ENCODE results near the gene DHRSX.
"Not testable (repeated sequence)": the region's sequence is repeated elsewhere in the genome, so short reads cannot be mapped to it uniquely, and the experiment has no call there.

DHRSX gene

GRCh38 chrX:2286731-2287130, 214.0 kb downstream of the DHRSX start:
- Histone ChIP-seq H3K4me1 (ENCODE audit: insufficient read depth, insufficient read length) (no peaks in the 10 kb centered on the region), H3K9me3 (ENCODE audit: insufficient read depth, low read length) (peaks cover 21% of the 10 kb centered on the region), H3K27me3 (ENCODE audit: insufficient read depth, insufficient read length) (peaks cover 13% of the 10 kb centered on the region), H3K9ac (ENCODE audit: insufficient read length, low read depth) (no peak overlapping the region), H3K36me3 (ENCODE audit: insufficient read depth, insufficient read length, low read length) (no peaks in the 10 kb centered on the region), H3K4me3 (ENCODE audit: insufficient read length, low read depth) (no peak overlapping the region)
- TF ChIP-seq YY1 (IDR thresholded peaks at IDR 0.05; ENCODE audit: insufficient read depth, insufficient read length) (no peak), ZNF274 (IDR thresholded peaks at IDR 0.05; ENCODE audit: low read depth, low read length) (no peak), SUZ12 (IDR thresholded peaks at IDR 0.05; ENCODE audit: extremely low read depth, insufficient read depth, insufficient read length) (no peak)
- no peak for DNase-seq (ENCODE audit: low read depth, low spot score)

DNA sequence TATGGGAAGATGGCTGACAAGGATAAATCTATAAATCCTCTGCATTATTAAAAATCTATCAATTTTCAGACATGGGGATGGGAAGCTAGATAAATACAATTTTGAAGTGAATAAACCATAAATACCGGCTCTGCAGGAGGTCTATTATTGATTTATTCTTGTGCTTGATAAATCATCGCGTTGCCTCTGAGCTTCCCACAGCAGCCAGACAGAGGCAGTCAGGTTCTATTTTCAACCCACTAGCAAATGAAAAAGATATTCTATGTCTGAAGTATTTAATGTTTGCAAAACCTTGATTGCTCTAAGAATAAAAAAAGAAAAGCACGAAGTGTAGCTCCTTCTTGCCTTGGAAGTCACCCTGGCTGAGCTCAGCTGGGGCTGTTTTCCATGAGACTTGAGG, 216.2 kb downstream of the DHRSX start:
- Histone ChIP-seq H3K36me3 (ENCODE audit: insufficient read depth, insufficient read length, low read length) (no peaks in the 10 kb centered on the region), H3K4me1 (ENCODE audit: insufficient read depth, insufficient read length) (no peaks in the 10 kb centered on the region), H3K4me3 (ENCODE audit: insufficient read length, low read depth) (no peak overlapping the region), H3K27me3 (ENCODE audit: insufficient read depth, insufficient read length) (peaks cover 13% of the 10 kb centered on the region), H3K9ac (ENCODE audit: insufficient read length, low read depth) (no peak overlapping the region), H3K9me3 (ENCODE audit: insufficient read depth, low read length) (peaks cover 21% of the 10 kb centered on the region)
- TF ChIP-seq SUZ12 (IDR thresholded peaks at IDR 0.05; ENCODE audit: extremely low read depth, insufficient read depth, insufficient read length) = no peak
- TF ChIP-seq YY1 (IDR thresholded peaks at IDR 0.05; ENCODE audit: insufficient read depth, insufficient read length) = no peak
- TF ChIP-seq ZNF274 (IDR thresholded peaks at IDR 0.05; ENCODE audit: low read depth, low read length) = no peak
- no peak for DNase-seq (ENCODE audit: low read depth, low spot score)

GRCh38 chrX:2284133-2284532, 216.6 kb downstream of the DHRSX start:
- H3K9me3 ChIP-seq (ENCODE audit: insufficient read depth, low read length) = peaks cover 21% of the 10 kb centered on the region
- no peak for DNase-seq (ENCODE audit: low read depth, low spot score)
- TF ChIP-seq ZNF274 (IDR thresholded peaks at IDR 0.05; ENCODE audit: low read depth, low read length) (no peak), SUZ12 (IDR thresholded peaks at IDR 0.05; ENCODE audit: extremely low read depth, insufficient read depth, insufficient read length) (no peak), YY1 (IDR thresholded peaks at IDR 0.05; ENCODE audit: insufficient read depth, insufficient read length) (no peak)
- H3K27me3 ChIP-seq (ENCODE audit: insufficient read depth, insufficient read length) = peaks cover 13% of the 10 kb centered on the region
- no peak overlapping the region for H3K9ac ChIP-seq (ENCODE audit: insufficient read length, low read depth)
- no peaks in the 10 kb centered on the region for H3K4me1 ChIP-seq (ENCODE audit: insufficient read depth, insufficient read length)
- no peaks in the 10 kb centered on the region for H3K36me3 ChIP-seq (ENCODE audit: insufficient read depth, insufficient read length, low read length)
- H3K4me3 ChIP-seq (ENCODE audit: insufficient read length, low read depth) = no peak overlapping the region

- Histone ChIP-seq H3K9me3 (ENCODE audit: insufficient read depth, low read length) (peaks cover 21% of the 10 kb centered on the region), H3K4me1 (ENCODE audit: insufficient read depth, insufficient read length) (no peaks in the 10 kb centered on the region), H3K27me3 (ENCODE audit: insufficient read depth, insufficient read length) (peaks cover 13% of the 10 kb centered on the region), H3K9ac (ENCODE audit: insufficient read length, low read depth) (no peak overlapping the region), H3K4me3 (ENCODE audit: insufficient read length, low read depth) (no peak overlapping the region), H3K36me3 (ENCODE audit: insufficient read depth, insufficient read length, low read length) (no peaks in the 10 kb centered on the region)
- no peak for DNase-seq (ENCODE audit: low read depth, low spot score)
- TF ChIP-seq YY1 (IDR thresholded peaks at IDR 0.05; ENCODE audit: insufficient read depth, insufficient read length) (no peak), SUZ12 (IDR thresholded peaks at IDR 0.05; ENCODE audit: extremely low read depth, insufficient read depth, insufficient read length) (no peak), ZNF274 (IDR thresholded peaks at IDR 0.05; ENCODE audit: low read depth, low read length) (no peak)
Measured at GRCh38 chrX:2283111-2283859, 217.5 kb downstream of the DHRSX start.

DNA sequence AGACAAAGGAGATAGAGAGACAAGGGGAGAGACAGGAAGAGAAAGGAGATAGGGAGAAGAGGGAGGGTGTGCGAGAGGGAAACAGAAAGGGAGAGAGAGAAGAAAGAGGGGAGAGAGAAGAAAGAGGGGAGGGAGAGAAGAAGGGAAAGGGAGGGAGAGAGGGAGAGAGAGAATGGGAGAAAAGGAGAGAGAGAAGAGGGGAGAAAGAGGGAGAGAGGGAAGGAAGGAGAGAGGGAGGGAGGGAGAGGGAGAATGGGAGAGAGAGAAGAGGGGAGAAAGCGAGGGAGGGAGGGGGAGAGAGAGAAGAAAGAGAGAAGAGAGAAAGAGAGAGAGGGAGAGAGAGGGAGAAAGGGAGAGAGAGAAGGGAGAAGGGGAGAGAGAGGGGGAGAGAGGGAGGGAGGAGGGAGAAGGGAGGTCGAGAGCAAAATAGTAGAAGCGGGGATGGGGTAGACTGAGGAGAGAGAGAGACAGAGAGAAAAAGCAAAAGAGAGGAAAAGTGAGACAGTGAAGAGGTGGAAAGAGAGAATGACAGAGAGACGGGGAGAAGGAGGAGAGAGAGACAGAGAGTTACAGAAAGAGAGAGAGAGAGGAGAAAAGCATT, 218.2 kb downstream of the DHRSX start:
- no peak for DNase-seq (ENCODE audit: low read depth, low spot score)
- Histone ChIP-seq H3K27me3 (ENCODE audit: insufficient read depth, insufficient read length) (peaks cover 13% of the 10 kb centered on the region), H3K4me1 (ENCODE audit: insufficient read depth, insufficient read length) (no peaks in the 10 kb centered on the region), H3K9ac (ENCODE audit: insufficient read length, low read depth) (no peak overlapping the region), H3K4me3 (ENCODE audit: insufficient read length, low read depth) (no peak overlapping the region), H3K9me3 (ENCODE audit: insufficient read depth, low read length) (peaks cover 21% of the 10 kb centered on the region), H3K36me3 (ENCODE audit: insufficient read depth, insufficient read length, low read length) (no peaks in the 10 kb centered on the region)
- TF ChIP-seq SUZ12 (IDR thresholded peaks at IDR 0.05; ENCODE audit: extremely low read depth, insufficient read depth, insufficient read length) = no peak
- no peak for TF ChIP-seq ZNF274 (IDR thresholded peaks at IDR 0.05; ENCODE audit: low read depth, low read length)
- TF ChIP-seq YY1 (IDR thresholded peaks at IDR 0.05; ENCODE audit: insufficient read depth, insufficient read length) = no peak

- Histone ChIP-seq H3K27me3 (ENCODE audit: insufficient read depth, insufficient read length) (peaks cover 5% of the 10 kb centered on the region), H3K9me3 (ENCODE audit: insufficient read depth, low read length) (no peaks in the 10 kb centered on the region), H3K36me3 (ENCODE audit: insufficient read depth, insufficient read length, low read length) (no peaks in the 10 kb centered on the region), H3K4me1 (ENCODE audit: insufficient read depth, insufficient read length) (peaks cover 5% of the 10 kb centered on the region), H3K4me3 (ENCODE audit: insufficient read length, low read depth) (no peak overlapping the region), H3K9ac (ENCODE audit: insufficient read length, low read depth) (no peak overlapping the region)
- TF ChIP-seq ZNF274 (IDR thresholded peaks at IDR 0.05; ENCODE audit: low read depth, low read length) (no peak), YY1 (IDR thresholded peaks at IDR 0.05; ENCODE audit: insufficient read depth, insufficient read length) (no peak), SUZ12 (IDR thresholded peaks at IDR 0.05; ENCODE audit: extremely low read depth, insufficient read depth, insufficient read length) (no peak)
- DNase-seq (ENCODE audit: low read depth, low spot score) = peak; percentile 50
Measured at GRCh38 chrX:2272337-2272736, 228.4 kb downstream of the DHRSX start.

- not testable (repeated sequence) for H3K36me3 ChIP-seq (ENCODE audit: insufficient read depth, insufficient read length, low read length); H3K27me3 ChIP-seq (ENCODE audit: insufficient read depth, insufficient read length); H3K4me3 ChIP-seq (ENCODE audit: insufficient read length, low read depth); H3K9ac ChIP-seq (ENCODE audit: insufficient read length, low read depth); H3K9me3 ChIP-seq (ENCODE audit: insufficient read depth, low read length); H3K4me1 ChIP-seq (ENCODE audit: insufficient read depth, insufficient read length); DNase-seq (ENCODE audit: low read depth, low spot score)
Measured at GRCh38 chrX:2271595-2271994, 229.2 kb downstream of the DHRSX start.

- not testable (repeated sequence) for H3K9me3 ChIP-seq (ENCODE audit: insufficient read depth, low read length); H3K27me3 ChIP-seq (ENCODE audit: insufficient read depth, insufficient read length); H3K4me3 ChIP-seq (ENCODE audit: insufficient read length, low read depth); H3K9ac ChIP-seq (ENCODE audit: insufficient read length, low read depth); H3K4me1 ChIP-seq (ENCODE audit: insufficient read depth, insufficient read length); H3K36me3 ChIP-seq (ENCODE audit: insufficient read depth, insufficient read length, low read length); DNase-seq (ENCODE audit: low read depth, low spot score)
Measured at GRCh38 chrX:2270783-2271182, 230.0 kb downstream of the DHRSX start.
